BLaER1 (cell line): ENCODE measurements around the gene ENAH.

ENCODE experiments used
- H3K27ac ChIP-seq: shearing (Covaris generic); formaldehyde crosslinking; 2 replicates; pipeline ENCODE4 v1.8.1; 2022
- H3K27me3 ChIP-seq: shearing (Covaris generic); formaldehyde crosslinking; 2 replicates; pipeline ENCODE4 v1.8.1; 2022
- H3K36me3 ChIP-seq: shearing (Covaris generic); formaldehyde crosslinking; 2 replicates; pipeline ENCODE4 v1.8.1; 2022
- H3K4me1 ChIP-seq: shearing (Covaris generic); formaldehyde crosslinking; 2 replicates; pipeline ENCODE4 v1.8.1; 2022
- H3K4me2 ChIP-seq: shearing (Covaris generic); formaldehyde crosslinking; 2 replicates; pipeline ENCODE4 v1.8.1; 2022
- H3K4me3 ChIP-seq: shearing (Covaris generic); formaldehyde crosslinking; 2 replicates; pipeline ENCODE4 v1.8.1; 2022
- H3K9ac ChIP-seq: shearing (Covaris generic); formaldehyde crosslinking; 2 replicates; pipeline ENCODE4 v1.8.1; 2022
- H3K9me3 ChIP-seq: shearing (Covaris generic); formaldehyde crosslinking; 2 replicates; pipeline ENCODE4 v1.8.1; 2022
- H4K20me1 ChIP-seq: shearing (Covaris generic); formaldehyde crosslinking; 2 replicates; pipeline ENCODE4 v1.8.1; 2022
- Cebpa-rat ChIP-seq: shearing (Covaris generic); IDR thresholded peaks from 2 replicates; pipeline ENCODE4 v1.8.1; 2022

The ENAH gene

DNA sequence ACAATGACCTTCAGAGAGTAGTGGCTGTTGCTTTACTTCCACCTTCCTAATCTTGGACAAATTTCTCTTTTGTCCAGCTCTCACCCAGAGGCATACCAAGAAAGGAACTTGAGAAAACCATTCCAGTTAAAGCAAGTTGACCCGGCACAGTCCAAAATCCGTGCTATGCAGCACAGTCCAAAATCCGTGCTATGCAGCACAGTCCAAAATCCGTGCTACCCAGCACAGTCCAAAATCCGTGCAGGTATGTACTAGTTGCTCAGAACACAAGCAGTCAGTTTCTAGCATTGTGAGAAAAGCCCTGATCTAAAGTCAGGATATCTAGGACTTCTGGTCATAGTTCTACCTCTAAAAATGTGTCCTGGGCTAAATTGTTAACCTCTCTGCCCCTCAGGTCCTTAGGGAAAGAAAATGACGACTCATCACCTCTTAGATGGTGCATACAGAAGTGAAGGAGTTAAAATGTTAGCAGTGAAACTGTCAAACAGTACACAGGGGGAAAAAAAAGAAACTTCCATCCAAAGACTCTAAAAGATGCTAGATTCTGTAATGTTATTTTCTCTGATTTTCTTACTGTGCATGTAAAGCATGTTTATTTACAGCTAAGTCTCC, 40.3 kb upstream of the ENAH start:
- Histone ChIP-seq H3K36me3 (no peaks in the 10 kb centered on the region), H3K27ac (no peak overlapping the region), H3K9ac (no peak overlapping the region), H3K4me3 (no peak overlapping the region), H4K20me1 (no peaks in the 10 kb centered on the region), H3K4me1 (peaks cover 19% of the 10 kb centered on the region), H3K9me3 (peaks cover 22% of the 10 kb centered on the region), H3K4me2 (no peak overlapping the region), H3K27me3 (no peaks in the 10 kb centered on the region)
- TF ChIP-seq Cebpa-rat: no peak

GRCh38 chr1:225692517-225692879, 39.6 kb upstream of the ENAH start:
- Histone ChIP-seq H3K4me1 (peaks cover 26% of the 10 kb centered on the region), H3K9ac (no peak overlapping the region), H3K27ac (no peak overlapping the region), H3K27me3 (no peaks in the 10 kb centered on the region), H3K36me3 (no peaks in the 10 kb centered on the region), H3K9me3 (peaks cover 22% of the 10 kb centered on the region), H3K4me2 (no peak overlapping the region), H3K4me3 (no peak overlapping the region), H4K20me1 (no peaks in the 10 kb centered on the region)
- no peak for TF ChIP-seq Cebpa-rat

- H3K27me3 ChIP-seq: no peaks in the 10 kb centered on the region
- H3K4me2 ChIP-seq: no peak overlapping the region
- H3K36me3 ChIP-seq: no peaks in the 10 kb centered on the region
- peaks cover 22% of the 10 kb centered on the region for H3K9me3 ChIP-seq
- H3K9ac ChIP-seq: no peak overlapping the region
- H3K27ac ChIP-seq: no peak overlapping the region
- H3K4me1 ChIP-seq: peaks cover 28% of the 10 kb centered on the region
- TF ChIP-seq Cebpa-rat: no peak
- no peak overlapping the region for H3K4me3 ChIP-seq
- H4K20me1 ChIP-seq: no peaks in the 10 kb centered on the region
Measured at GRCh38 chr1:225691861-225692516, 39.1 kb upstream of the ENAH start.

- H3K4me2 ChIP-seq: no peak overlapping the region
- no peak overlapping the region for H3K9ac ChIP-seq
- peaks cover 28% of the 10 kb centered on the region for H3K4me1 ChIP-seq
- H3K27ac ChIP-seq: no peak overlapping the region
- H3K9me3 ChIP-seq: peaks cover 22% of the 10 kb centered on the region
- TF ChIP-seq Cebpa-rat: no peak
- no peaks in the 10 kb centered on the region for H4K20me1 ChIP-seq
- H3K27me3 ChIP-seq: no peaks in the 10 kb centered on the region
- no peaks in the 10 kb centered on the region for H3K36me3 ChIP-seq
- H3K4me3 ChIP-seq: no peak overlapping the region
Measured at GRCh38 chr1:225691377-225691776, 38.5 kb upstream of the ENAH start.

DNA sequence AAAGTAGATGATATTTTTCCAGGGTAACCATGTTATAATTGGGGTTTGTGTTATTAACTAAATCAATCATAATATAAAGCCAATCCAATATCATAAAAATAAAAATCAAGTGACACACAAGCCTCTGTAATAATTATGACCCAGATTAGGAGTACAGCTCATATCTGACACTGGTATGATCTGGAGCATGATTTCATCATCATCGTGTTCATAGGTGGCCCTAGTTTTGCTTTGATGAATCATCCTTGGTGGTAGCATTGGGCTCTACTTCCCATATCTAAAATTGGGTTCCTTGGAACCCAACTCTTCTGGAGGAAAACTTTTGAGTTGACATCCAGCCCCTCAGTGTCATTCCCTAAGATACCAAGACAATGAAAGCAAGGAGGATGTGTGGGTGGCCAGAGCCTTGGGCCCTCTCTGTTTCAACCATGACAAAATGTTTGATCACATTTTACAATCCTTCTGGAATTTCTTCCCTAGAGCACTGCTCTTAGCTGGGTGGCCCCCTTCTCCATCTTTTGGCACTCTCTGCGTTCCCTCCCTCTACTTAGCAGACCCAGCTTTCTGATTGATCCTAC, 37.0 kb upstream of the ENAH start:
- Histone ChIP-seq H3K4me3 (no peak overlapping the region), H3K9me3 (peaks cover 20% of the 10 kb centered on the region), H3K9ac (no peak overlapping the region), H3K36me3 (no peaks in the 10 kb centered on the region), H4K20me1 (no peaks in the 10 kb centered on the region), H3K4me1 (peaks cover 28% of the 10 kb centered on the region), H3K4me2 (no peak overlapping the region), H3K27me3 (no peaks in the 10 kb centered on the region), H3K27ac (no peak overlapping the region)
- no peak for TF ChIP-seq Cebpa-rat

GRCh38 chr1:225688345-225688744, 35.4 kb upstream of the ENAH start:
- Histone ChIP-seq H3K27ac (no peak overlapping the region), H3K9me3 (peaks cover 12% of the 10 kb centered on the region), H3K9ac (no peak overlapping the region), H3K4me3 (no peak overlapping the region), H3K27me3 (no peaks in the 10 kb centered on the region), H3K4me1 (peaks cover 28% of the 10 kb centered on the region), H3K4me2 (peak overlapping the region; percentile 52), H4K20me1 (no peaks in the 10 kb centered on the region), H3K36me3 (no peaks in the 10 kb centered on the region)
- no peak for TF ChIP-seq Cebpa-rat

- no peak overlapping the region for H3K9ac ChIP-seq
- H3K36me3 ChIP-seq: no peaks in the 10 kb centered on the region
- TF ChIP-seq Cebpa-rat: no peak
- no peaks in the 10 kb centered on the region for H3K27me3 ChIP-seq
- H4K20me1 ChIP-seq: no peaks in the 10 kb centered on the region
- no peak overlapping the region for H3K4me3 ChIP-seq
- peaks cover 7% of the 10 kb centered on the region for H3K9me3 ChIP-seq
- no peak overlapping the region for H3K4me2 ChIP-seq
- H3K27ac ChIP-seq: no peak overlapping the region
- H3K4me1 ChIP-seq: peaks cover 25% of the 10 kb centered on the region
Measured at GRCh38 chr1:225685476-225686176, 32.7 kb upstream of the ENAH start.

DNA sequence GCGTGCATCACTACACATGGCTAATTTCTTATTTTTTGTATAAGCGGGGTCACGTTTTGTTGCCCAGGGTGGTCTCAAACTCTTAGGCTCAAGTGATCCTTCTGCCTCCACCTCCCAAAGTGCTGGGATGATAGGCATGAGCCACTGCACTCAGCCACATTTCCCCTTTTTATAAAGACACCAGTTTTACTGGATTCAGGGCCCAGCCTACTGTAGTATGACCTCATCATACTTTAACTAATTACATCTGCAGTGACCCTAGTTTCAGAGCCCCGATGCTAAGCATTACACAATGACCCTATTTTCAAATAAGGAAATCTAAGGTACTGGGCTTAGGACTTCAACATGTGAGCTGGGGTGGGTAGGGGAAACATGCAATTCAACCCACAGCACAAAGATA, 31.8 kb upstream of the ENAH start:
- peaks cover 25% of the 10 kb centered on the region for H3K4me1 ChIP-seq
- no peaks in the 10 kb centered on the region for H4K20me1 ChIP-seq
- H3K4me2 ChIP-seq: no peak overlapping the region
- no peaks in the 10 kb centered on the region for H3K27me3 ChIP-seq
- no peaks in the 10 kb centered on the region for H3K9me3 ChIP-seq
- no peaks in the 10 kb centered on the region for H3K36me3 ChIP-seq
- TF ChIP-seq Cebpa-rat: no peak
- H3K27ac ChIP-seq: no peak overlapping the region
- no peak overlapping the region for H3K4me3 ChIP-seq
- no peak overlapping the region for H3K9ac ChIP-seq

- no peak for TF ChIP-seq Cebpa-rat
- H3K4me2 ChIP-seq: no peak overlapping the region
- no peaks in the 10 kb centered on the region for H3K9me3 ChIP-seq
Measured at GRCh38 chr1:225681231-225681630, 28.3 kb upstream of the ENAH start.

GRCh38 chr1:225678545-225678944, 25.6 kb upstream of the ENAH start:
- Histone ChIP-seq H3K4me1 (no peaks in the 10 kb centered on the region), H3K9ac (no peak overlapping the region), H3K27ac (no peak overlapping the region), H3K36me3 (no peaks in the 10 kb centered on the region), H4K20me1 (no peaks in the 10 kb centered on the region), H3K4me2 (no peak overlapping the region), H3K4me3 (no peak overlapping the region), H3K27me3 (no peaks in the 10 kb centered on the region), H3K9me3 (no peaks in the 10 kb centered on the region)
- no peak for TF ChIP-seq Cebpa-rat

More at GRCh38 chr1:225681231-225681630, 28.3 kb upstream of the ENAH start:
- Histone ChIP-seq H3K4me3 (no peak overlapping the region), H3K4me1 (no peaks in the 10 kb centered on the region), H3K27ac (no peak overlapping the region), H3K27me3 (no peaks in the 10 kb centered on the region), H3K36me3 (no peaks in the 10 kb centered on the region), H4K20me1 (no peaks in the 10 kb centered on the region), H3K9ac (no peak overlapping the region)
